HG02943 (cell line): Measurements from ENCODE around the gene REXO2.

Source experiments
- ATAC-seq: cut with Tn5 transposase; IDR thresholded peaks from one replicate; pipeline ENCODE4 v1.9.1; 2021; ENCODE audit warnings: mild to moderate bottlenecking, low read depth, moderate library complexity; ENCODE audit not compliant: unreplicated experiment

The REXO2 gene

DNA sequence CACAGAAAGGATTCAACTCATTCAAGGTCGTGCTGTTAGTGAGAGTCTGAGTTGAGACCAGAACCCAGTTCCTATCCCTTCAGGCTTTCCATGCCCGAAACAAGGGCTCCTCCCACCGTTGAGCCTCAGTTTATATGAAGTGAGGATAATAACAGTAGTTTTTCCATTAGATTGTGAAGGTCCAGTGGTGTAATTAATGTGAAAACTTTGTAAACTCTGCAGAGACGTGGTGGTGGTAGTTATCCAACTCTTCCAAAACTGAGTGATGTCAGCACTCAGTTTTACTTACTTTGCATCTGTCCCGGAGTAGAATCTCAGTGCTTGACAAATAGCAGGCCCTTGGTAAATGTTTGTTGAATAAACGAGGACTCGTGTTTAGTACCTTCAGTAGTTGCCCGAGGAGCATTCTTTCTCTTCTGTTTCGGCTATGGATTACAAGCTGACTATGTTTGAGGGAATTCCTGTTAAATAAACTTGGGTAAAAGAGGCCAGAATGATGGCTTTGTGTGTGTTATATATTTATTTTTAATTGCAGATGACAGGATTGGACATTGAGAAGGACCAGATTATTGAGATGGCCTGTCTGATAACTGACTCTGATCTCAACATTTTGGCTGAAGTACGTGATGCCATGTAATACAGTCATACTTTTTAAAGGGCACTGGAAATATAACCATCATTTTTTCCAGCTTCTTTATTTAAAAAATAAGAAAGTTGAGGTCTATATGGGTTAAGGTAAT, 1.0 kb downstream of the REXO2 start:
- no peak for ATAC-seq

DNA sequence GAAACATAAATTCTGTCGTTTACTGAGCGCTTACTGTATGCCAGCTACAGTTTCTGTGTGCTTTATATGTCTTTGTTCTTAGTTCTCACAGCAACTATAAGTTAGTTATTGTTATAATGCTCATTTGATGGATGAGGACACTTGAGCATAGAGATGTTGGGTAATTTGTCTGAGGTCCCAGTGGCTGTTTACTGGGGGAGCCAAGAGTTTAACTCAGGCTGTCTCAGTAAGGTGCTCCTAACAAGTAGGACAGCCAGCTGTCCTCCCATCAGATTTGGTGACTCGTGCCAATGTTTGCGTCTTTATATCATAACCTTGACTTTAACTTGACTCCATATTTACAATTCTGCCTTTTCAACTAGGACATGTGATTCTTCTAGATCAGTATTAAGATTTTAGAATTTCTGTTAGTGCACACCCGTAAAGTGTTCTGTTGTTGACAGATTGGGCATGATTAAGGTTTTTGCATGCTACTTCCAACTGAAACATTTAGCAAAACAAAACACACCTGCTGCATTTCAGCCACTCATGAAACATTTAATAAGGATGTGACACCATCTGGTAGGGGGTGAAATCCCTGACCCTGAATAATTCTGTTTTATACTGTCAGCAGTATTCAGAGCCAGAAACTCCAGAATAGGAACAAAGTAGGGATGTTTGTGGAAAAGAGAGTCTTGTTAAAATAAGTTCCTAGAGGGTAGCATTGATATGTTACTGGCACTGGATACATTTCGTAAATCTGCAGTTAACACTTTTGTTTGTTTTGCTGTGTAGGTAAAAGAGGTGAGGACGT, 1.9 kb downstream of the REXO2 start:
- no peak for ATAC-seq

DNA sequence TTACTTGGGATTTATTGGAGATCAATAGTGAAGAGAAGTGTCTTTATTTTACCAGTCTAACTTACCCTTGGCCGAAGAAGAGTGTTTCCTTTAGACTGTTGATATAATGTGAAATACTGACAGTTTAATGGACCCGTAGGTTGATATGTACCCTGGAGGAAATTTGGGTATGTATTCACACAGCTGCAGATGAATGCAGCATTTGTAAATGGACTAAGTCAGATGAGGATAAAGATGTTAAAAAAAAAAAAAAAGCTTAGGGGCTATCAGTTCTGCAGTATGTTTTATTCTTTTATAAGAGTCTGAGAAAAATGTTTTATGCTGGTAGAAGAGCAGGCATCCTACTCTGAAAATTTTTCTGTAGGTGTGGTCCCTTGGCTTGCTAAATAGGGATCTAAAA, 2.7 kb downstream of the REXO2 start:
- no peak for ATAC-seq

DNA sequence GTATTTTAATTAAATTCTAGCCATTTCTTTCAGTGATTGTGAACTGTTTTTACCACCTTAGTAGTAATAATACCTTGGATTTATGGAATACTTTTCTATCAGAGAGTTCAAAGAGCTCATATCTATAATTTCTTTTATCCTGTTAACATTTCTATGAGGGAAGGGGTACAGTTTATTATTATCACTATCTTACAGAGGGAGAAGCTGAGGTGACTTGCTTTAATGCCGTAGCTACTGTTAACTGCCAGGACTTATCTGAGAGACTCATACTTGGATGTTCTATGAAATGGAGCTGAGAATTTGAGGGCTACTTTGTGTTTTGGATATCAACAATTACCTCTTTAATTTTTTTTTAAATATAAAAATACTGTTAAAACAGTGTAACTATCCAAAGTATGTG, 3.3 kb downstream of the REXO2 start:
- ATAC-seq = no peak

DNA sequence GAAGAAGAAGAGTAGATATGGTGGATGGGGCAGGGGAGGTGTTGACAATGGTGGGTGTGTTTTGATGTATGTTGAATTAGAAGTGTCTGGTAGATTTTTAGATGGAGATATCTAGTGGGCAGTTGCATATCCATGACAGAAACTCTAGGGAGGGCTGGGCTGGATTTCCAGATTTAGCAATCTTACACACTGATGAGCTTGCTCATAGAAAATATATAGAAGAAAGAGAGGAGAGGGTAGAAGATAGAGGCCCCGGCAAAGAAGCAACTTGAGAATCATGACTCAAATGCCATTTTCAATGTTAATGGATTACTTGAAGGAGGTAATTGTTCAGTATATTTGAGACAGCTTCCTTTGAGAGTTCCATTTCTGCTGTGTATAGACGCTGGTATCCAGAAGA, 8.2 kb downstream of the REXO2 start:
- no peak for ATAC-seq

DNA sequence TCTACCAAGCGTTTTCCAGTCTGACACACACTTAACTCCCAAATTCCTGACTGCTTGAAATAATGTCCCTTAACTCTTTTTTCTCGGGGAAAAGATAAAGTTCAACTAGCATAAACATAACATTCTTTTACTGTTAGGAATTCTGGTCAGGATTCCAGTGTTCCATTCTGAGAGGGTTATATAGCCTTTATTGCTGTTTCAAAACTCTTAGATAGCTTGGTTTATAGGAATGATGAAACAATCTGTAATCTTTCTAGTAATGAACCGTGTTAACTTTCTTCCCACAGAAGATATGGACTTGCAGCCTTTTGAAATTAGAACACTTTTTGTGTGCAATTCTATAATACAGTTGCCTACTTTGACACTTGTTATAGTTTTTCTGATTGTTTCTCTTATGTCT, 8.6 kb downstream of the REXO2 start:
- ATAC-seq = no peak

DNA sequence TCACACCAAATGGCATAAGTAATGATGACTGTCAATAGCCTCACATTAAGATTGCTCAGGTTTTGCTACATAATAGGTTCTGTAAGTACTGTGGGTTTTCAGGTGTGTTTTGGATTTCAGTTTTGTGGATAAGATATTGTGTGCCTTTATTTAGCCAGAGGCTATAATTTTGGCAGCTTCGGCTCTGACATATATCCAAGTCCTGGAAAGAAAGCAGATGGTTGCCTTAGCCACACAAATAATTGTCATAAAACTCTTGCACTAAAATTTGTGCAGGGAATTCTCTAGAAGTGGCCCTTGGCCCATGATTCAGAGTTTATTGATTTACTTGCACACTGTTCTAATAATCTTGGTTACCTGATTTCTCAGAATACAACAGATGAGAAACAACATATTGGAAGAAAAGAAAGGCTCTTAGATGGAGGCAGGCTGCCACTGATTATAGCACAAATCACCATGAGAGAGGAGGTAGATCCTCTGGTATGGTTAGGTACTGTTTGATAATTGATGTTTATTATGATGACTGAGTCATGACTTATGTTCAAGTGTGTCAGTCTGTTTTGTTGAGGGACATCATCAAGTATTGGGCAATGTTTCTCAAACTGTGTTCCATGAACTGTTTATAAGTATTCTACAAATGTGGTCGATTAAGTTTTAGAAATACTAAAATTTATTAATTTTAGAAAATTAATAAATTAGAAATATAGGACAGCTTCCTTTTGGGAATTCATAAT, 9.6 kb downstream of the REXO2 start:
- ATAC-seq = no peak

DNA sequence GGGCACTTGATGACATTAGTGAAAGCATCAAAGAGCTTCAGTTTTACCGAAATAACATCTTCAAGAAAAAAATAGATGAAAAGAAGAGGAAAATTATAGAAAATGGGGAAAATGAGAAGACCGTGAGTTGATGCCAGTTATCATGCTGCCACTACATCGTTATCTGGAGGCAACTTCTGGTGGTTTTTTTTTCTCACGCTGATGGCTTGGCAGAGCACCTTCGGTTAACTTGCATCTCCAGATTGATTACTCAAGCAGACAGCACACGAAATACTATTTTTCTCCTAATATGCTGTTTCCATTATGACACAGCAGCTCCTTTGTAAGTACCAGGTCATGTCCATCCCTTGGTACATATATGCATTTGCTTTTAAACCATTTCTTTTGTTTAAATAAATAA, 10.6 kb downstream of the REXO2 start:
- ATAC-seq = no peak

DNA sequence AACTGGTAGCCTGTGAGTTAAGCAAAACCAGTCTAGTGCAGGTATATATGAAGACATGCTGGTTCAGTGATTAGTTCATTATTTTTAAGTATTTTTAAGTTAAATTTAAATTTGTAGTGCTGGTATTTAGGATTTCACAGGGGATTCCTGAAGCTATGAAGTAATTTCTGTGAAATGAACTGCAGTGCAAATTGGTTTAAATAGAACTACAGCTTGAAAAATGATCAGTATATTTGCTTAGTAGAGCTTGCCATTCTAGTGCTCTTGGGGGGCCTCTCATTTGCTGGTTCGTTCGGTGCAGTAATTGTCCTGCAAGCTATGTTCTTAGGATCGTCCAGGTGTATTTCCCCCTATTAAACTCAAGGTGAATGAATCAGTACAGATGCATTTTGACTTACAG, 13.1 kb downstream of the REXO2 start:
- ATAC-seq = no peak

DNA sequence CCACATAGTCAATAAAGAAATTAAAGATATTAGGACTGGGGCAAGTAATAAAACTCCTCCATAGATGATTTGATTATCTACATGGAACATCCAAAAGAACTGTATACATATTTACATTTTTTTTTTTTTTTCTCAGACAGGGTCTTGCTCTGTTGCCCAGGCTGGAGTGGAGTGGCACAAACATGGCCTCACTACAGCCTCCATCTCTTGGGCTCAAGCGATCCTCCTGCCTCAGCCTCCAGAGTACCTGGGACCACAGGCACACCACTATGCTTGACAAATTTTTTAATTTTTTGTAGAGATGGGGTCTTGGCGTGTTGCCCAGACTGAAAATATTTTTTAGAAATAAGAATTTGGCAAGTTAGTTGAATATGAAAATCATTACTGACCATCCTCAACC, 24.7 kb downstream of the REXO2 start:
- no peak for ATAC-seq

DNA sequence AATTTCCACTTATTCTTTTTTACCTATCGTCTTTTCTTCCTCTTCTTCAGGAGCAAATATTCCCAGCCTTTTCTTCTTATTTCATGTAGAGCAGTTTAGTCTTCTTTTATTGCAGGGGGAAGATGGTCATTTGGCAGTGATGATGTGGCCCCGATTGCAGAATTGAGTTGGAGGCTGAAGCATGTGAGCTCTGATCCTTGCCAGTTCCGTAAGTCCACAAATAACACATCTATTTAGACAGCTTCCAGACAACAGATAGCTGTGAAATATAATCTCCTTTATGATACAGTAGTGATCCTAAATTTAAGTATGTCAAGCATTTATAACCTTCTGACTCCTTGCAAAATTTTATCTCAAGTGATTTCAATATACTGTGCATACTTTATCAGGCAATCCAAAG, 27.5 kb downstream of the REXO2 start:
- ATAC-seq = no peak

DNA sequence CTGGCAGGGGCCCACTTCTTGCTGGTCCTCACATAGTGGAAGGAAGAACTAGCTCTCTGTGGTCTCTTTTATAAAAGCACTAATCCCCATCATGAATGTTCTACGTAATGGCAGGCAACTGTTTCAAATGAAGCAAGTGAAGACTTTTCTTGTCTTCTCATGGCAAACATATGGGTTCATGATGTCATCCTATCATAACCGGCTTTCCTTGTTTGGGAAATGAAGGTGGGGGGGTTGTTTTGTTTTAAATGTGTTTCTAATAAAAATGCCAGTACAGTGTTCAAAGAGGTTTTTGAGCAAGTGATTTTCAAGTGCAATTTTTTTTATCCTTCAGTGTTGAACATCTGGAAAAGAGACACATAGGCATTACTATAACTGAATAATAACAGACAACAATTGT, 33.4 kb downstream of the REXO2 start:
- no peak for ATAC-seq

DNA sequence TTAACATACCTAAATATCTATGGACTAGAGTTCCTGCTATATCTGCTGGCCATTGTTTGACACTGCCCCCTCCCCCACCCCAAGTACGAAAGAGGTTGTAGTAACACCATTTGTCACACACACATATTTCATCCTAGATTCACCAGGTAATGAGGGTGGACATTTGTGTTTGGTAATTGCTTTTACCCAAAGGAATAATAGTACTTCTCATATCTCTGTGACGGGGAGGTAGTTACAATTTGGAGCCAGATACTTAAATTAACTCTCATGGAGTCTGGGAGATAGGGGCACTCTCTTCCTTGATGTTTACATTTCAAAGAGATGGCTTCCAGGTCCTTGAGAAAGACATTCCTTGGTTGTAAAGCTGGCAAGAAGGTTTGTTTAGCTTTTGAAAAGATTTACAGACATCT, 38.7 kb downstream of the REXO2 start:
- no peak for ATAC-seq

DNA sequence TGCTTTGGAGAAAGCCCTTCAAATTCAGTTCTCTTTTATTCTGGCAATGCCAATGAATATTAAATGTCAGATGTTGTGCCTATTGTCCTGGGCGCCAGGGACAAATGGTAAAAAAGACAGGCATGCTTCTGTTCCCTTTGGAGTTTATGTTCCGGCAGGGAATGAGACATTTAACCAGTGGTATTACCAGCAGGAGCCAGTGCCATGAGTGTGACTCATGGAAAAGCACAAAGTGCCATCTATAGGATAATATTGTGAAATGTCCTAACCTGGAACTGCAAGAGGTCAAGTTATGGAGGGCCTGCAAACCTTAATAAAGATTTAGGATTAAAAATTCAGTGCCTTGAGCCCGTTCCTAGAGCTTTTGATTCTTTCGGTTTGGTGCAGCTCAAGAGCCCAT, 39.5 kb downstream of the REXO2 start:
- ATAC-seq = no peak

DNA sequence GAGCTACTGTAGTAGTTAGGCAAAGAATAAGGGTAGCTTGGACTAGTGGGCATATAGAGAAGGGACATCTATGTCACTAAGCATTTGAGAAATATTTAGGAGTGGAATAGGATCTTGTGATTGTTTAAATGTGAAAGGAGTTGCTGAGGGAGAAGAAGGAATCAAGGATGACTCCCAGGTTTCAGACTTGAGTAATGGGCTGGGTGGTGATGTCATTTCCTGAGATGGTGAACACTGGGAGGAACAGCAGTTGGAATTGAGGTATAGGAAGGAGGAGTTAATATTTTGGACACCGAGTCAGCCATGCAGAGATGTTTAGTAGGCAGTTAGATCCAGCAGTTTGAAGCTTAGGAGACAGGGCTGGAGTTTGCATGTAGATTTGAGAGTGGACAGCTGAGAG, 40.1 kb downstream of the REXO2 start:
- ATAC-seq = no peak

DNA sequence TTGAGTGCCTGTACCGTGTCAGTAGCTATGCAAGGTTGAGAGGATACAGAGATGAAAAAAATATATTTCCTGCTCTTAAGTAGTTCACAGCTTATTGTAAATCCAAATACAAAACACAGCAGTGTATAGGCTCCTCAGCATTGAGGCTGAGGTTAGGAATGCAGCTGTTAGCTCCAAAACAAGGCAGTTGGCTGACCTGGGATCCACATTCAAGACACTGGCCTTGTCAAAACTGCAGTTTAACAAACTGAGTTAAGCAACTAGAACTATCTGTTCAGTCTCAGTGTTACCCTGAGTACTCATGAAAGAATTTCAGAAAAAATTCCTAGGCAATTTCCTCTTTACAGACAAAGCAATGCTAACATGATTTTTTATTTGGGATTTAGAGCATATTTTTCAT, 42.8 kb downstream of the REXO2 start:
- no peak for ATAC-seq

DNA sequence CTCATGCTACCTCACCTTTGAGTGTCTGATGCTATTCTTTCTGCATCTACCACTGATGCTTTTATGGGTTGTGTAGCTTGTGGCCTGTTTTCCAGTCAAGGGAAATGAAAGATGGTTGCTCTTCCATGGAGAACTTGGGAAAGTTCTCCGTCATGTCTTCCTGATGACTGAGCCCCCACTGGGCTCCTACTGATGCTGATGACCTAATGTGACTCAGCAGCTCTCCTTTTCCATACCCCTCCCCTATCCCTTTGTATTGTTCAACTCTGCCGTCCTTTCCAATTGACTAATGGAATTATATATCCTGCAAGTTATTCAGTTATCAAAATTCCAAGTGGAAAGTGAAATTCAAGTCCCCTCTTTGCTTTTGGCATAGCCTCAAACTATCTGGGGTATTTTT, 44.7 kb downstream of the REXO2 start:
- no peak for ATAC-seq

DNA sequence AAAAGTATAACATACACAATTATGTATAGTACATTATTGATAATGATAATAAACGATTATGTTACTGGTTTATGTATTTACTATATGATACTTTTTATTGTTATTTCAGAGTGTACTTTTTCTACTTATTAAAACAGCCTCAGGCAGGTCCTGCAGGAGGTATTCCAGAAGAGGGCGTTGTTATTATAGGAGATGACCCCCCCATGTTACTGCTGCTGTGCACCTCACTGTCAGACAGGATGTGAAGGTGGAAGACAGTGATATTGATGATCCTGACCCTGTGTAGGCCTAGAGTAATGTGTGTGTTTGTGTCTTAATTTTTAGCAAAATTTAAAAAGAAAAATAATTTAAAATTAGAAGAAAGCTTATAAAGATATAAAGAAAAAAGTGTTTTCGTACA, 57.6 kb downstream of the REXO2 start:
- no peak for ATAC-seq

DNA sequence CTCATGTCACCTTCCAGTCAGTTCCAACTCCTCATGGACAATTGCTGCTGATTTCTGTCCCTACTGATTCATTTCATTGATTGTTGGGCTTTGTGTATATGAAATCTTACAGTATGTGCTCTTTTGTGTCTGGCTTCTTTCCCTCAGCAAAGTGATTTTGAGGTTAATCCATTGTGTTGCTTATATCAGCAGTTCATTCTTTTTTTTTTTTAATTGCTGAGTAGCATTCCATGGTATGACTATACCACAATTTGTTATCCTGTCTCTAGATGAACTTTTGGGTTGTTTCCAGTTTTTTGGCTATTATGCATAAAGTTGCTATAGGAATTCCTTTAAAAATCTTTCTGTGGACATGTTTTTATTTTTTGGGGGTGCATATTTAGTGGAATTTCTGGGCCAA, 60.5 kb downstream of the REXO2 start:
- no peak for ATAC-seq
